ENCODE data around the gene RIN1.

- TF ChIP-seq CTCF (IDR thresholded peaks at IDR 0.05) (peak in 2 of 4 experiments; percentile 2 to 10), POLR2A (IDR thresholded peaks at IDR 0.05) (peak in 1 of 2 donors; percentile 51)
Observed at GRCh38 chr11:66347425-66348276, 11.4 kb upstream of the RIN1 start, which contains the start of gene B4GAT1.

Measured in uterus (tissue), 2 donors.